GM21528 (cell line): ENCODE results near the gene GTPBP1.

ENCODE experiments used
- ATAC-seq: cut with Tn5 transposase; IDR thresholded peaks from one replicate; pipeline ENCODE4 v1.9.1; 2021; ENCODE audit warnings: mild to moderate bottlenecking, moderate library complexity; ENCODE audit not compliant: unreplicated experiment, low FRiP score

The GTPBP1 gene

GRCh38 chr22:38724176-38724575 is 18.4 kb downstream of the GTPBP1 start:
- no peak for ATAC-seq

GRCh38 chr22:38724926-38725571 is 19.3 kb downstream of the GTPBP1 start:
- ATAC-seq, result no peak

GRCh38 chr22:38725900-38726655 is 20.3 kb downstream of the GTPBP1 start:
- ATAC-seq, result no peak

GRCh38 chr22:38727123-38727522 is 21.4 kb downstream of the GTPBP1 start:
- no peak for ATAC-seq

- no peak for ATAC-seq
These were observed 22.0 kb downstream of the GTPBP1 start for GRCh38 chr22:38727530-38728451.

GRCh38 chr22:38728871-38729796 is 23.4 kb downstream of the GTPBP1 start:
- ATAC-seq, result no peak

- ATAC-seq, result no peak
These were observed 24.2 kb downstream of the GTPBP1 start for GRCh38 chr22:38729946-38730345.

- ATAC-seq, result no peak
These were observed 24.7 kb downstream of the GTPBP1 start for GRCh38 chr22:38730411-38730871.

GRCh38 chr22:38731703-38732161 is 26.0 kb downstream of the GTPBP1 start:
- no peak for ATAC-seq

- ATAC-seq, result no peak
These were observed 26.6 kb downstream of the GTPBP1 start for GRCh38 chr22:38732251-38732815.

- no peak for ATAC-seq
These were observed 27.6 kb downstream of the GTPBP1 start for GRCh38 chr22:38733329-38733723.

GRCh38 chr22:38733724-38734381 is 28.1 kb downstream of the GTPBP1 start:
- ATAC-seq, result no peak

- ATAC-seq, result no peak
These were observed 28.8 kb downstream of the GTPBP1 start for GRCh38 chr22:38734421-38735100.

- ATAC-seq, result no peak
These were observed 29.4 kb downstream of the GTPBP1 start for GRCh38 chr22:38735126-38735464.

GRCh38 chr22:38735465-38736256 is 29.9 kb downstream of the GTPBP1 start:
- no peak for ATAC-seq

- ATAC-seq, result no peak
These were observed 30.5 kb downstream of the GTPBP1 start for GRCh38 chr22:38736257-38736570.

- ATAC-seq, result no peak
These were observed 31.7 kb downstream of the GTPBP1 start for GRCh38 chr22:38737302-38738060.
